Left ventricle myocardium superior (tissue), 1 donor: Measurements from ENCODE around the gene SLC6A8. TPM values are rescaled to one million over a fixed set of nuclear protein-coding genes. Genes with fewer than 3 reads are reported as not detected.
"Not testable (repeated sequence)": the region's sequence is repeated elsewhere in the genome, so short reads cannot be mapped to it uniquely, and the experiment has no call there.

Source experiments
- ATAC-seq: fragments of 200-7000 bp; cut with Tn5 transposase; one replicate; pipeline ENCODE4 v1.9.1; 2020; ENCODE audit warnings: mild to moderate bottlenecking, moderate library complexity
- DNase-seq: peaks from one replicate; pipeline ENCODE4 v3.0.0-alpha.2; 2020
- intact Hi-C: fragments of 100-400 bp; cut with micrococcal nuclease; formaldehyde crosslinking; loops from one replicate; pipeline ENCODE4 v1.11.0; 2022
- total RNA-seq: library from RNA; stranded (reverse); fragmentation: NEBNext Ultra II Directional; extraction: Animal tissue kit (Norgen Biotek cat#: 25700); gene quantifications from one replicate; pipeline ENCODE4 v1.2.1, GENCODE V29; 2021
- donor health status: DM: no; HTN: yes; CAD: no; lungs with severe emphysema.

Gene SLC6A8
- total RNA-seq, 1 donor from 2014 or later, result 208 TPM

DNA sequence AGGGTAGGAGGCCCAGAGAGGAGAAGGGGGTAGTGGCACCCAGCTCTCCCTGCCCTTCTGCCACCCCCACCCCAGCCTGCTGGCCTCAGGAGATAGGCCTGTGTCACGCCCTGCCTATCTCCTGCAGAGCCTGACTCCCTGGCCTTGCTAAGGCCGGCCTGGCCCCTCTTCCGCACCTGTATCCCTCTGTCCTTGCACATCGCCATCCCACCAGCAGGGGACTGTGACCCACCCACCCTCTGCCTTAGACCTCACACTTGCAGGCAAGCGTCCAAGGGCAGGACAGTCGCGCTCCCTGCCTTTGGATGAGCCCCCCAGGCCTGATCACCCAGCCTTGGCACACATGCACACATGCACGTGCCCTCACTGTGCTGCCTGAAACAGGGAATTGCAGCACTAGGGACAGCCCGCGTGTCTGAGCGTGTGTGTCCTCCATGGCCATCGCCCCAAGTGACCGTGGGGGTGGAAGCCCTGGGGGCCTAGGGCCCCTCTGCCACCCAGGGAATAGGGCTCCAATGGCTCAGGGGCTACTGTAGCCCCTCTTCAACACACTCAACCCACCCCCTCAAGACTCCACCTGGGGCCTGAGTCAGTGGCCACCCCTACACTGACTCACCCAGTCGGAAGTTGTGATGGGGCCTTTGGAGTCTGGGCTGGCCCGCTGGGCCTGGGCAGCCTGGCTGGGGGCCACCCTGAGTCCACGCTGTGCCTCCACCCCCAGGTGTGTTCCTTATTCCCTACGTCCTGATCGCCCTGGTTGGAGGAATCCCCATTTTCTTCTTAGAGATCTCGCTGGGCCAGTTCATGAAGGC is 2.1 kb downstream of the SLC6A8 start:
- DNase-seq (no peak), ATAC-seq (no peak)
- intact Hi-C loops, result no loop called here

DNA sequence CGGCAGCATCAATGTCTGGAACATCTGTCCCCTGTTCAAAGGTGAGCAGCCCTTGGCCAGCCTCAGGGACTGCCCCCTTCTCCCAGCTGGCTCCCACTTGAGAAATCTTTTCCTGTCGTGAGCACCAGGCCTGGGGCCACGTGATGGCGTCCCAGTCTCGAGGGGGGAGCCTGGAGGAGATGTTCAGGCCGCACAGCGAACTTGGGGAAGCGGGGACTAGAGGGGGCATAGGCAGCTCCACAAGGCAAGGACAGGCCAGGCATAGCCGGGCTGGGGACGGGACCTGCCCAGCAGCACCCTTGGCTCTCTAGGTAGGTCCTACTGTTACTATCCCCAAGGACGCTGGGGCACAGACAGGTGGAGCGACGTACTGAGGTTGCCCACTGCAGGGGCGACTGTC is 2.7 kb downstream of the SLC6A8 start:
- DNase-seq (no peak), ATAC-seq (no peak)
- intact Hi-C loops, result no loop called here

DNA sequence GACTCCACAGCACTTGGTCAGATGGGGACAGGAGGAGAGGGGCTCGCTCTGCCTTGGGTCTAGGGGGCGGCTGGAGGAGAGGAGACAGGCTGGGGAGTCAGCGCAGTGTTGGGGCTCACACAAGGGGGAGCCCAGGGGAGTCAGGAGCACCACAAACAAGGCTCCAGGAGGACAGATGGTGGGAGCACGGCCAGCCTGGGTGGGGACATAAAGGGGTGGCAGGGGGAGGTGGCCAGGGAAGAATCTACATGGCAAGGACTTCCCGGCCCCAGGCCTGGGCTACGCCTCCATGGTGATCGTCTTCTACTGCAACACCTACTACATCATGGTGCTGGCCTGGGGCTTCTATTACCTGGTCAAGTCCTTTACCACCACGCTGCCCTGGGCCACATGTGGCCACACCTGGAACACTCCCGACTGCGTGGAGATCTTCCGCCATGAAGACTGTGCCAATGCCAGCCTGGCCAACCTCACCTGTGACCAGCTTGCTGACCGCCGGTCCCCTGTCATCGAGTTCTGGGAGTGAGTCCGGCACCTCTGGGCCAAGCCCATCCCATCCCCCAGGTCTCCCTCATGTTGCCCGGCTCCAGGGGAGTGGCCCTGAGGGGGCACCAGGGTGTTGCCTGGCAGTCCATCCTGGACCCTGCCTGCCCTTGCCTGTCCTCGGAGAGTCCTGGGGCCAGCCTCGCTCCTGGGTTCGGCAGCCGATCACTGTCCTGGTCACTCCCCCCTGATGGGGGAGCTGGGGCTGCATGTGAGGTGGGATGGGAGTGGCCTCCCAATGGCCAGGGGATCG is 3.5 kb downstream of the SLC6A8 start:
- ATAC-seq, intact Hi-C loops, DNase-seq: not testable (repeated sequence)

DNA sequence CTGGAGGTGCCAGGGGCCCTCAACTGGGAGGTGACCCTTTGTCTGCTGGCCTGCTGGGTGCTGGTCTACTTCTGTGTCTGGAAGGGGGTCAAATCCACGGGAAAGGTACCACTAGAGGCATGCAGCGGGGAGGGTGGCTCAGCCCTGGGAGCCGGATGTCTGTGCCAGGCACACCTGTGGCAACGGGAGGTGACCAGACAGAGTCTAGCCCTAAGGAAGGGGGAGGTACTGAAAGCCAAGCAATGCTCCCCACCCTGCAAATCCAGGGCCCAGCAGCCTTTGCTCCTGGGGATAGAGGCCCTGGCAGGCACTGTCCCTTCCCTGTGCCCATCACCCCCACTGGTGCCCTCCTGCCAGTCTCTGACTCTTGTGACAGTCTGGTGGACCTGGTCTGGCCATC is 4.3 kb downstream of the SLC6A8 start:
- ATAC-seq (no peak), DNase-seq (no peak)
- intact Hi-C loops, result no loop called here

DNA sequence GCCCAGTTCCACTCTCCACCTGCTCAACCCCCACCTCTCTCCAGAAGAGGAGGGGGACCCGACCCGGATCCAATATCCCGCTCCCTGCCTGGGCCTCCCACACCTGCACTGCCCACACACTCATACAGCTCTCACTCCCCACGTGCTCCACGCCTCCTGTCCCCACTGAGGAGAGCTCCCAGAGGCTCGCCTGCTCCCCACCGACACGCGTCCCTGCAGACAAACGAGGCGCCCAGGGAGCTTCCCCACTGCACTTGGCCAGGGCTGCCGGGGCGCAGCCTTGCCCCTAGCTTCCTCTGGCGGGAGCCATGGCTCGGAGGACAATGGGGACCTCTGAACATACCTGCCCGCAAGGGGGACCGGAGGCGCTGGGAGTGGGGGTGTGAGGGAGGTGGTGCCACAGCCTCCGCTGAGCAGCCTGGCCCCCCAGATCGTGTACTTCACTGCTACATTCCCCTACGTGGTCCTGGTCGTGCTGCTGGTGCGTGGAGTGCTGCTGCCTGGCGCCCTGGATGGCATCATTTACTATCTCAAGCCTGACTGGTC is 5.0 kb downstream of the SLC6A8 start:
- DNase-seq (no peak), ATAC-seq (no peak)
- intact Hi-C loops, result no loop called here

DNA sequence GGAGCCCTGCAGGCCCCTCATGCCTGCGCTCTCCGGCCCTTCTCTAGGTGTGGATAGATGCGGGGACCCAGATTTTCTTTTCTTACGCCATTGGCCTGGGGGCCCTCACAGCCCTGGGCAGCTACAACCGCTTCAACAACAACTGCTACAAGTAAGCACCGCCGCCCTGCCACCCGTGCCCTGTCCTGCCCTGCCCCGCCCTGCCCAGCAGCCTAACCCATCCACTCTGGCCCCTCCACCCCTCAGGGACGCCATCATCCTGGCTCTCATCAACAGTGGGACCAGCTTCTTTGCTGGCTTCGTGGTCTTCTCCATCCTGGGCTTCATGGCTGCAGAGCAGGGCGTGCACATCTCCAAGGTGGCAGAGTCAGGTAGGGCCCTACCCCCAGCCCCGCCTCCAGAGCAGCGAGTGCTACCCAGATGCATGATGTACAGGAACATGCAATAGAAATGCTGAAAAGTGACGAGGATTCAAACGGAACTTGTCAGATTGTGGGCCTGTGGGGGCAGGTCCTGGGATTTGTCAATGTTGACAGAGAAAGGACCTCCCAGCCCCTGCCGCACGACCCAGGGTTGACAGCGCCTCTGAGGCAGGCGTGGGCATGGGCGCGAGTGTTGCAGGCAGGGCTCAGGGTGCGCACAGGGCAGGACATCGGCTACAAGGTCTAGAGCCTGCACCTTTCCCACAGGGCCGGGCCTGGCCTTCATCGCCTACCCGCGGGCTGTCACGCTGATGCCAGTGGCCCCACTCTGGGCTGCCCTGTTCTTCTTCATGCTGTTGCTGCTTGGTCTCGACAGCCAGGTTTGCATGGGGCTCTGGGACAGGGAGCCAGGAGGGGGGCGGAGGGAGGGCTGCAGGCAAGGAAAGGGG is 5.7 kb downstream of the SLC6A8 start:
- DNase-seq, result no peak
- no peak for ATAC-seq

DNA sequence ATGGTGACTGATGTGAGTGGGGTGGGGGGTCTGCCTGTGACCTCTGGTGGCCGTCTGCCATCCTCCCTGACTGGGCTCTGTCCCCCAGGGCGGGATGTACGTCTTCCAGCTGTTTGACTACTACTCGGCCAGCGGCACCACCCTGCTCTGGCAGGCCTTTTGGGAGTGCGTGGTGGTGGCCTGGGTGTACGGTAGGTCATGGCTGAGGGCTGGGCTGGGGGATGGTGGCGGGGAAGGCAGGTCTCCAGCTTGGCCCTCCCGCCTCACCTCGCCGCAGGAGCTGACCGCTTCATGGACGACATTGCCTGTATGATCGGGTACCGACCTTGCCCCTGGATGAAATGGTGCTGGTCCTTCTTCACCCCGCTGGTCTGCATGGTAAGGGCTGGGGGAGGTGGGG is 6.5 kb downstream of the SLC6A8 start:
- intact Hi-C loops, DNase-seq, ATAC-seq: not testable (repeated sequence)

More for the DNA sequence above, 5.7 kb downstream of the SLC6A8 start:
- intact Hi-C loops, result no loop called here

DNA sequence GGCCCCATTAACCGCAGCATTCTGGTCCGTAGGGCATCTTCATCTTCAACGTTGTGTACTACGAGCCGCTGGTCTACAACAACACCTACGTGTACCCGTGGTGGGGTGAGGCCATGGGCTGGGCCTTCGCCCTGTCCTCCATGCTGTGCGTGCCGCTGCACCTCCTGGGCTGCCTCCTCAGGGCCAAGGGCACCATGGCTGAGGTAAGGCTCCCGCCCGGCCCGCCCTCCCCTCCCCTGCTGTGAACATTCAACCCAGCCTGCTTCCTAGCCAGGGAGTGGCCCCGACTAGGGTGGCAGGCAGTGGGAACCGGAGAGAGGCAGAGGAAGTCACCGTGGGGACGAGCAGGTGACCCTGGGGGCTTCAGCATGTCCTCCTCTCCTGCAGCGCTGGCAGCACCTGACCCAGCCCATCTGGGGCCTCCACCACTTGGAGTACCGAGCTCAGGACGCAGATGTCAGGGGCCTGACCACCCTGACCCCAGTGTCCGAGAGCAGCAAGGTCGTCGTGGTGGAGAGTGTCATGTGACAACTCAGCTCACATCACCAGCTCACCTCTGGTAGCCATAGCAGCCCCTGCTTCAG is 7.1 kb downstream of the SLC6A8 start:
- DNase-seq (no peak), ATAC-seq (no peak)
- intact Hi-C loops, result no loop called here

DNA sequence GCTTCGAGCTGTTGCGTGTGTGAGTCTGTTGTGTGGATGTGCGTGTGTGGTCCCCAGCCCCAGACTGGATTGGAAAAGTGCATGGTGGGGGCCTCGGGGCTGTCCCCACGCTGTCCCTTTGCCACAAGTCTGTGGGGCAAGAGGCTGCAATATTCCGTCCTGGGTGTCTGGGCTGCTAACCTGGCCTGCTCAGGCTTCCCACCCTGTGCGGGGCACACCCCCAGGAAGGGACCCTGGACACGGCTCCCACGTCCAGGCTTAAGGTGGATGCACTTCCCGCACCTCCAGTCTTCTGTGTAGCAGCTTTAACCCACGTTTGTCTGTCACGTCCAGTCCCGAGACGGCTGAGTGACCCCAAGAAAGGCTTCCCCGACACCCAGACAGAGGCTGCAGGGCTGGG is 8.4 kb downstream of the SLC6A8 start:
- intact Hi-C loops, result no loop called here
- DNase-seq, result no peak
- ATAC-seq, result no peak

DNA sequence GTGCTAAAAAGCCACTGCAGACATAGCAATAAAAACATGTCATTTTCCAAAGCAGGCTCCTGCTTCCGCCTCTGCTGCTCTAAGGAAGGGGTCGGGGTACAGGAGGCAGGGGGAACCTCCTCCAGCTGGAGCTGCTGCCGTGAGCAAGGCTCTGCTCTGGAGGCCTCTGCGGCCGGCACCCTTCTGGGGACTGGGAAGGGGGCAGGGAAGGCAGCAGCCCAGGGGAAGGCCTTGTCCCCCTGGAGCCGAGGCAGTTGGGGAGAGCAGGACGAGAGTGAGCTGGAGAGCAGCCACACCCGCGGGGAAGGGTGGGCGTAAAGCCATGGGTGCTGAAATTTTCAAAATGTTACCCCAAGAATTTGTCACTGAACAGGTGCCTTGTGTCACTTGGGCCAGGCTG is 8.8 kb downstream of the SLC6A8 start:
- intact Hi-C loops, DNase-seq, ATAC-seq: not testable (repeated sequence)

DNA sequence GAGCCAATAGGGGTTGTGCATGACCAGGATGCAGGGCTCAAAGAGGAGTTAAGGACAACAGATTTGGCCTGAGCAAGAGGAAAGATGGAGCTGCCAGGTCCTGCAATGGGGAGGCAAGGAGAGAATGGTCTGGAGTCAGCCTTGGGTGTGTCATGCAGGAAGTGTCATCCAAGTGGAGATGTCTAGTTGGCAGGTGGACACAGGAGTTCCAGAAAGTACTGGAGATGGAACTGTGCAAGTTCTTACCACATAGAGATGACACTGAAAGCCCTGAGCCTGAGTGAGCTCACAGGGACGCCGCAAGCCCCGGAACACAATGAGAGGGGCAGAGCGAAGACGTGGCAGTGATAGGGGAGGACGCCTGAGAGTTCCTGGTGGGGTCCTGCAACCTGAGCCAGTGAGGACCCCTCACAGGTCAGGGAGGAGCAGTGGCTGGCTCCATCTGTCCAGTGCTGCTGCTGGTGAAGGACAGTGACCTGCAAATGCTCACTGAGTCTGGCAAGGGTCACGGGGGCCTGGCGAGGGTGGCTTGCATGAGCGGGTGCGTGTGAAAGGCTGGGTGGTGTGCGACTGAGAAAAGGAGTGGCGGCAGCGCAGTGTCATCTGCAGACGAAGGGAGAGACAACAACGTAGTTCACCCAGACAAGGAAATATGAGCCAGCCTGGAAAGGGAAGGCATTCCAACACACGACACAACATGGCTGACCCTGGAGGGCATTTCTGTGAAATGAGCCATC is 9.4 kb downstream of the SLC6A8 start:
- intact Hi-C loops, DNase-seq, ATAC-seq: not testable (repeated sequence)

DNA sequence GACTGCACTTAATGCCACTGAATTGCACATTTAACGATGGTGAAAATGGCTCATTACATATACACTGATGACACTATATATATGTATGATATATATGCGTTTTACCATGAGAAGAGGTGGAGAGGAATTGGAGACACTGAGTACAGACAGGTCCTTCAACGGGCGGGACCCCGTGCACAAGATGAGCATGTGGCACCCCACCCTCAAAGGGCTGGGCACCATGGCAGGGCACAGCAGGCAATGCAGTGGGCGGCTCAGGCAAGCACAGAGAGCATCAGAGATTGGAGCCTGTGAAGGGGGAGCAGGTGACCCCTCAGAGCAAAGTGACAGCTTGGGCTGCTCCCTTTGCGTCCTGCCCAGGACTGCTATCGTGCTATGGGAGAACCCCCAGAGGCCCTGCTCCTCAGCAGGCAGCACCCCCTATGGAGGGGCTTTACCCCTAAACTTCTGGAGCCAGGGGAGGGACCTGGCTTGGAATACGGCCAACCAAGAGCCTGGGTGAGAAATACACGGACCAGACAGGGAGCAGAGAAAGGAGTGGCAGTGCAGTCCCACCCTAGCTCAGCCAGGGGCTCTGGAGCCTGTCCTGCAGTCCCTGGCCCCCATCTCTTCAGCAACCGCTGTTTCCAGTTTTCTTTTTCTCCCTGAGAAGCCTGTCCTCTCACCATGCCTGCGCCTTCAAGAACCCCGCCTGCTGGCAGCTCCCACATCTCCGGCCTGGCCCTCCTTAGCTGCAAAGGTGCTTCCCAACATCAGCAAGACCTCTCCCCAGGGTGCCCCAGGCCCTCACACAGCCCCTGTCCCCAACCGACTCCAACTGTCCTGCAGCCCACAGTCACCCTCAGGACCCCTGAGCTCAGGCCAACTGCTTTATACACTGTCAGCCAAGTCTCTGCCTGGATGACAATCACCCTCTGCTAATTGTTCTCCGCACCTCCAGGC is 10.5 kb downstream of the SLC6A8 start:
- DNase-seq, result no peak
- intact Hi-C loops, result no loop called here
- ATAC-seq, result peak; percentile 9

DNA sequence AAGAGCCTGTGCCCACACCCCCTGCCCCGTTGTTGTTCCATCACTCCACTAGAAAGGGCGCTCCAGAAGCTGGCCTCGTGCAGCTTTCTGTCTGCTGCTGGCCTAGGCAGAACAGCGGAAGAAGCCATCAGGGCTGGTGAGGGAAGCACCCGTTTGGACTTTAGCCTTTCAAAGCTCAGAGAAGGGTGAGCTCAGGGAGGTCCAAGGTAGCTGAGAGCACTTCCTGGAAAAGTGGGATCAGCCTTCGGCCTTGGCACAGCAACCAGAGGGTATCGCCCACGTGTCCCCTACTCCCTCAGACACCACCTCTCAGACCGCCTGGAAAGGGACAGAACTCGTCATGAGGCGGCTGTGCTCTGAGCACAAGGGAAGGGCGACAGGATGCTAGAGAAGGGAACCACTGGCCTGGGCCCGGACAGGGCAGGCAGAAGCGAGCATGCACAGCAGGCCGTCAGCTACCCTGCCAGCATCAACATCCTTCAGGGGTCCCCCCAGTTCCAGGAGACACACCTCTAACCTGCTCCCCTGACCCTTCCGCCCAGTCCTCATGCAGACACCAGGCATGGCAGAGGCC is 11.6 kb downstream of the SLC6A8 start:
- intact Hi-C loops, DNase-seq: not testable (repeated sequence)
- peak; percentile 3 for ATAC-seq

DNA sequence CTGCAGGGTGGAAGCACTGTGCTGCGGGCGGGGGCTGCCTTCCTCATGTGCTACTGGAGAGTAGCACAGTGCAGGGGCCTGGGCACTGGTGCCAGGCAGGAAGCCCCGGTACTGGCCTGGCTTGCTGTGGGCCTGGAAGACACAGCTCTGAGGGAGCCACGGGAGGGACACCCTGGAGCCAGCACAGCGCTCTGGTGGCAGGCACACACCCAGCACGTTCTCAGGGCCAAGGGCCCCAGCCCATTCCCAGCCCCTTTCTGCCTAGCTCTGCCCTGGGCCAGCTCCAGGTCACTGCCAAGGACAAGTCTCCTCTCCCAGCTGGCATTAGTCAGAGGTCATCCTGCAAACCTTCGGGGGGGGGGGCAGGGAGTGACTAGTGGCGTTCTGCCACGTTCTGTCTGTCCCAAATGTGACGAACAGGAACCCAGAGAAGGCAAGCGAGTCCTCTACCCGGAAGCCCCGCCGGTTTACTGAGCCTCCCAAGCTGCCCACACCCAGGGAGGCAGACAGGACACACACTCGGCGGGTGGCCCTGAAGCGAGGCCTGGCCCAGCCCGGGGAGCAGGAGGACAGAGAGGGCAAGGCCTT is 12.2 kb downstream of the SLC6A8 start:
- ATAC-seq (peak; percentile 82), DNase-seq (peak; percentile 72)
- intact Hi-C loops, result not testable (repeated sequence)

DNA sequence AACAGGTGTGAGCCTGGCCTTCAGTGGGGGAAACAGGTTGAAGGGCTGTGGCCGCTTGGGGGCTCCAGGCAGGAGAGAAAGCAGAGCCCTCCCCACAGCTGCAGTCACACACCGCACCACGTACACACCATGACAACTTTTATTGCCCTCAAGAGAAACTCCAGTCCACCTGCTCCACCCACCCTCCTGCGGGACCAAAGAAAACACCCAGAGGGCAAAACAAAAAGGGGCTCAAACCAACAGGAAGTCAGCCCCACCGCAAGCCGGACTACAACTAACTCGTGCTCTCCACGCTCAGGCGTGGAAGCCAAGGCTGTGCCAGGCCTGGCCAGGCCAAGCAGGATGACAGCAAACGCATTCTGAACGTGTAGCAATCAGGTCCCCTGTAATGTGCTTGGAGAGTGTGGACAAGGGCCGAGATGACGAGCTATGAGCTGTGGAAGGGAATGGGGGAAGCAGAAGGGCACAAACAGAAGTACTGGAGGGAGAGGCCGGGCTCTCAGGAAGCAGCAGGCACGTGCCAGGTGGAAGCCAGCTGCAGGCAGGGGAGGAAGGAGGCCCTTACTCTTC is 12.7 kb downstream of the SLC6A8 start:
- DNase-seq (no peak), ATAC-seq (peak; percentile 3)

DNA sequence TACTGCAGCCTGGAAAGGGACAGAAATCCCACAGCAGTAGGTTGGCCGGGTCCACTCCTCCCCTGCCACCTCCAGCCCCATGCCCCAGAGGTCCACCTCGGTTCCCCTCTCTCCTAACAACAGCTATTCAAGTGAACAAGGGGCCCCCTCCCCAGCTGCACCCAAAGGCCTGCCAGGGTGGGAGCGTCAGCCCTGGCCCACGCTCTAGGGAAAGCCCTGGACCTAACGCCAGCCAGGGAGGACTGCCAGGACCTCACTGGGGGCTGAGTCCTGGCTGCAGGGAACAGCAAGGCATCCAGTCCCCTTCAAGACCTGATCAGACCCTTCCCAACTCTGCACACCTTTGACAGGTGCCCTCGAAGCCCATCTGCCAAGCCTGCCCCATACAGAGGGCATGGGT is 13.2 kb downstream of the SLC6A8 start:
- DNase-seq (no peak), ATAC-seq (no peak)
- intact Hi-C loops, result no loop called here

More for the DNA sequence above, 12.7 kb downstream of the SLC6A8 start:
- intact Hi-C loops, result no loop called here
